K562 (cell line): Measurements from ENCODE around the gene KCNJ14. TPM values are rescaled to one million over a fixed set of nuclear protein-coding genes. Genes with fewer than 3 reads are reported as not detected.

ENCODE experiments used
- ATAC-seq: fragments of 200-7000 bp; cut with Tn5 transposase; 3 replicates; pipeline ENCODE4 v1.9.1; 2020; ENCODE audit warnings: moderate library complexity
- BruUV-seq: library from RNA; stranded (reverse); fragments of 400-500 nt; replicated peaks from 2 replicates; lab custom pipeline; 2021; lab: Mats Ljungman, UMichigan
- CTCF ChIA-PET: fragments of 300-600 bp; formaldehyde crosslinking; extraction: SDS; loops from one replicate; lab custom pipeline; 2021; ENCODE audit warnings: low intra/inter-chr PET ratio; lab: Yijun Ruan, JAX
- POLR2A ChIA-PET: fragments of 300-600, 350-650 bp; sonication (Branson Sonifier 250); formaldehyde crosslinking; extraction: SDS; loops from one replicate; lab custom pipeline; 2021; ENCODE audit warnings: antibody characterized with exemption, inconsistent platforms; lab: Yijun Ruan, JAX
- DNase-seq, 4 experiments: peaks; one replicate each; pipeline versions ENCODE4 v3.0.0 to v3.0.0-alpha.2; 2011 to 2018; ENCODE audit warnings: low spot score in 3 of 4, mixed read lengths in 3 of 4; ENCODE audit errors: extremely low read depth in 1 of 4
- FAIRE-seq: peaks from 2 replicates; lab custom pipeline; 2011; peaks lifted over from hg19 to GRCh38; lab: Jason Lieb, UNC
- H2AFZ ChIP-seq: 2 replicates; pipeline ENCODE4 v1.6.0; 2011; ENCODE audit warnings: low read depth, low read length, control low read depth, inconsistent platforms
- H3K27ac ChIP-seq: fragments of 200-600 bp; 3 replicates; pipeline ENCODE4 v1.8.0; 2011; ENCODE audit warnings: low read depth, mild to moderate bottlenecking, control low read depth, inconsistent platforms, low read length, moderate library complexity, mixed read lengths; ENCODE audit errors: extremely low read depth
- H3K27me3 ChIP-seq, 2 experiments: fragments of 300-600 bp in 1 of 2; 2 replicates in 1 of 2; 3 replicates in 1 of 2; pipeline versions ENCODE4 v1.6.0 to v1.8.0; 2011; ENCODE audit warnings: inconsistent platforms in 2 of 2, low read length in 2 of 2, mild to moderate bottlenecking in 1 of 2, mixed read lengths in 1 of 2, moderate library complexity in 1 of 2; ENCODE audit not compliant: control insufficient read depth in 2 of 2, insufficient read depth in 2 of 2
- H3K36me3 ChIP-seq: fragments of 300-600 bp; 3 replicates; pipeline ENCODE4 v1.8.0; 2011; ENCODE audit warnings: mild to moderate bottlenecking, low read length, inconsistent platforms; ENCODE audit not compliant: control insufficient read depth, insufficient read depth
- H3K4me1 ChIP-seq, 2 experiments: fragments of 200-600 bp in 1 of 2; replicated peaks in 1 of 2; 2 replicates in 1 of 2; 3 replicates in 1 of 2; pipeline versions ENCODE4 v1.5.1 to v1.8.0; 2011; ENCODE audit warnings: inconsistent platforms in 2 of 2, low read length in 2 of 2, mild to moderate bottlenecking in 1 of 2, mixed read lengths in 1 of 2, moderate library complexity in 1 of 2; ENCODE audit not compliant: control insufficient read depth in 2 of 2, insufficient read depth in 2 of 2
- H3K4me2 ChIP-seq: 2 replicates; pipeline ENCODE4 v1.6.1; 2011; ENCODE audit warnings: low read length, control low read depth, inconsistent platforms, mixed read lengths; ENCODE audit not compliant: insufficient read depth
- H3K4me3 ChIP-seq: fragments of 200-600 bp; sonication (generic), shearing (Covaris generic); 2 replicates; pipeline ENCODE4 v1.5.1; 2016; ENCODE audit warnings: control low read depth, inconsistent platforms
- H3K79me2 ChIP-seq: fragments of 200-600 bp; 3 replicates; pipeline ENCODE4 v1.8.0; 2011; ENCODE audit warnings: low read length, inconsistent platforms; ENCODE audit not compliant: control insufficient read depth, insufficient read depth
- H3K9ac ChIP-seq, 2 experiments: 2 replicates each; pipeline versions ENCODE4 v1.6.0 to v1.6.1; 2011; ENCODE audit warnings: low read depth in 2 of 2, low read length in 2 of 2, control low read depth in 1 of 2, inconsistent platforms in 1 of 2, mild to moderate bottlenecking in 1 of 2, mixed read lengths in 1 of 2; ENCODE audit not compliant: insufficient read depth in 1 of 2
- H3K9me1 ChIP-seq: one replicate; pipeline ENCODE4 v1.6.0; 2011; ENCODE audit warnings: inconsistent platforms, mild to moderate bottlenecking, low read length, moderate library complexity; ENCODE audit not compliant: control insufficient read depth, insufficient read depth
- H3K9me3 ChIP-seq: replicated peaks from 2 replicates; pipeline ENCODE4 v1.5.1; 2011; ENCODE audit warnings: low read depth, low read length, inconsistent platforms; ENCODE audit not compliant: control insufficient read depth, insufficient read depth
- H4K20me1 ChIP-seq: replicated peaks from 2 replicates; pipeline ENCODE4 v1.6.1; 2011; ENCODE audit warnings: low read length, inconsistent platforms, mixed read lengths; ENCODE audit not compliant: control insufficient read depth, insufficient read depth
- ATF1 ChIP-seq, 2 experiments: fragments of 450-650 bp in 1 of 2; IDR thresholded peaks; 2 replicates each; pipeline ENCODE4 v1.6.1; 2016; ENCODE audit warnings: missing compliant biosample characterization in 1 of 2, missing genetic modification characterization in 1 of 2
- BRCA1 ChIP-seq, 2 experiments: fragments of 450-650 bp in 1 of 2; sonication (generic) in 1 of 2; formaldehyde crosslinking in 1 of 2; IDR thresholded peaks; 2 replicates each; pipeline versions ENCODE4 v1.5.0 to v1.6.1; 2017 to 2020; ENCODE audit warnings: mild to moderate bottlenecking in 1 of 2, missing genetic modification reagents in 1 of 2
- NFRKB ChIP-seq: fragments of 450-650 bp; IDR thresholded peaks from 2 replicates; pipeline ENCODE4 v1.6.1; 2016; ENCODE audit warnings: low read depth
- PHB2 ChIP-seq: fragments of 450-650 bp; IDR thresholded peaks from 2 replicates; pipeline ENCODE4 v1.6.1; 2017; ENCODE audit warnings: low read depth
- SAFB ChIP-seq: fragments of 200-400 bp; formaldehyde crosslinking; IDR thresholded peaks from 2 replicates; pipeline ENCODE4 v1.6.1; 2017; ENCODE audit warnings: low read depth, low read length, borderline replicate concordance
- SIN3A ChIP-seq, 2 experiments: fragments of 150-350 bp in 1 of 2; IDR thresholded peaks; 2 replicates each; pipeline ENCODE4 v1.6.1; 2011 to 2016; ENCODE audit warnings: borderline replicate concordance in 2 of 2, low read depth in 2 of 2, low read length in 2 of 2, mild to moderate bottlenecking in 2 of 2, moderate library complexity in 2 of 2; ENCODE audit not compliant: control insufficient read depth in 1 of 2
- ZNF318 ChIP-seq, 2 experiments: fragments of 450-650 bp; IDR thresholded peaks; 2 replicates each; pipeline ENCODE4 v1.6.1; 2016; ENCODE audit warnings: mild to moderate bottlenecking in 2 of 2, borderline replicate concordance in 1 of 2, low read depth in 1 of 2, moderate library complexity in 1 of 2
- WGBS: fragments of 100-300 bp; shearing (Covaris generic); methylation state at CpG from one replicate; pipeline ENCODE4 v1.1.6; 2016; ENCODE audit warnings: low coverage, mixed read lengths; ENCODE audit not compliant: insufficient coverage; ENCODE audit errors: missing lambda C conversion rate; 5-methylcytosine and 5-hydroxymethylcytosine counted together
- in situ Hi-C: fragments of 300-500 bp; cut with MboI; formaldehyde crosslinking; loops from 4 replicates; pipeline ENCODE4 v1.15.0; 2018; ENCODE audit warnings: inconsistent platforms, mixed read lengths
- intact Hi-C: fragments of 100-400 bp; cut with micrococcal nuclease; formaldehyde crosslinking; loops from 2 replicates; pipeline ENCODE4 v1.14.2; 2022
- polyA plus RNA-seq, 8 experiments: library from polyadenylated mRNA; depleted of rRNA in 4 of 8; stranded (reverse) in 5 of 8; unstranded in 3 of 8; fragments of >200 nt; fragmentation: Nextera tagmentation in 2 of 8; fragmentation: Illumina TruSeq in 1 of 8; extraction: Ambion mirVana in 2 of 8; extraction: Trizol in 1 of 8; gene quantifications; 2 replicates each; pipeline versions ENCODE4 v1.2.1 to v1.2.3, GENCODE V29; 2011 to 2014; ENCODE audit warnings: inconsistent platforms in 1 of 8, missing spikeins in 1 of 8
- total RNA-seq, 7 experiments: library from RNA; depleted of rRNA in 6 of 7; stranded (reverse); fragments of >200 nt in 6 of 7; fragmentation: Illumina TruSeq in 2 of 7; extraction: Trizol in 2 of 7; gene quantifications; 2 replicates each; pipeline versions ENCODE4 v1.2.1 to v1.2.3, GENCODE V29; 2011 to 2021; ENCODE audit warnings: low replicate concordance in 1 of 7
- TF ChIP-seq, protein P1 (sequence below): fragments of 450-650 bp; IDR thresholded peaks from 2 replicates; pipeline ENCODE4 v1.6.1; 2018; ENCODE audit warnings: mild to moderate bottlenecking, low read depth; ENCODE audit not compliant: partially characterized antibody

The KCNJ14 gene
- total and polyA plus RNA-seq, 9 of the 15 experiments (the other 6 are each of a cell fraction or from before 2014, with no cell fraction given): 0.15 to 1.6 (median 0.49) TPM

DNA sequence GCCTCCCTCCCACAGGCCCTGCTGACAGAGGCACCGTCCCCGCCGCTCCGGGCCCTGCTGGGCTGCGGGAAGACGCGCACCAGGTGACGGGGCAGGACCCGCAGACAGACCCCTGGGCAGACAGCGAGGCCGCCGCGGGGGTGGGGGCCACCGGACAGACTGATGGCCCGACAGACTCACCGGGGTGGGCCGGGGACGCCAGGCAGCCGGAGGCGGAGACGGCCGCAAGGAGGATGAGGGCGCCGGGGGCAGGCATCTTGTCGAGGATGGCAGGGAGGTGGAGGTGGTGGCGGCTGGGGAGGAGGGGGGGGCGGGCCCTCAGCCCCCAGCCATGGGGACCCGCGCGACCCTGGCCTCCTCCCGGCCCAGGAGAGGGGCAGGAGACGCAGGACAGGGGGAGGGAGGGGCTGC is 56.0 kb downstream of the KCNJ14 start (continued):
- TF ChIP-seq, protein P1, sequence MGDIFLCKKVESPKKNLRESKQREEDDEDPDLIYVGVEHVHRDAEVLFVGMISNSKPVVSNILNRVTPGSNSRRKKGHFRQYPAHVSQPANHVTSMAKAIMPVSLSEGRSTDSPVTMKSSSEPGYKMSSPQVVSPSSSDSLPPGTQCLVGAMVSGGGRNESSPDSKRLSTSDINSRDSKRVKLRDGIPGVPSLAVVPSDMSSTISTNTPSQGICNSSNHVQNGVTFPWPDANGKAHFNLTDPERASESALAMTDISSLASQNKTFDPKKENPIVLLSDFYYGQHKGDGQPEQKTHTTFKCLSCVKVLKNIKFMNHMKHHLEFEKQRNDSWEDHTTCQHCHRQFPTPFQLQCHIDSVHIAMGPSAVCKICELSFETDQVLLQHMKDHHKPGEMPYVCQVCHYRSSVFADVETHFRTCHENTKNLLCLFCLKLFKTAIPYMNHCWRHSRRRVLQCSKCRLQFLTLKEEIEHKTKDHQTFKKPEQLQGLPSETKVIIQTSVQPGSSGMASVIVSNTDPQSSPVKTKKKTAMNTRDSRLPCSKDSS: no peak
- no peak for TF ChIP-seq SIN3A (IDR thresholded peaks at IDR 0.05; ENCODE audit: borderline replicate concordance in 2 of 2, control insufficient read depth in 1 of 2, low read depth in 2 of 2, low read length in 2 of 2)
- no peak for TF ChIP-seq NFRKB
- TF ChIP-seq PHB2: no peak
- TF ChIP-seq BRCA1 (IDR thresholded peaks at IDR 0.05): no peak
- TF ChIP-seq BRCA1 (CRISPR knock-in tag; IDR thresholded peaks at IDR 0.05): no peak

DNA sequence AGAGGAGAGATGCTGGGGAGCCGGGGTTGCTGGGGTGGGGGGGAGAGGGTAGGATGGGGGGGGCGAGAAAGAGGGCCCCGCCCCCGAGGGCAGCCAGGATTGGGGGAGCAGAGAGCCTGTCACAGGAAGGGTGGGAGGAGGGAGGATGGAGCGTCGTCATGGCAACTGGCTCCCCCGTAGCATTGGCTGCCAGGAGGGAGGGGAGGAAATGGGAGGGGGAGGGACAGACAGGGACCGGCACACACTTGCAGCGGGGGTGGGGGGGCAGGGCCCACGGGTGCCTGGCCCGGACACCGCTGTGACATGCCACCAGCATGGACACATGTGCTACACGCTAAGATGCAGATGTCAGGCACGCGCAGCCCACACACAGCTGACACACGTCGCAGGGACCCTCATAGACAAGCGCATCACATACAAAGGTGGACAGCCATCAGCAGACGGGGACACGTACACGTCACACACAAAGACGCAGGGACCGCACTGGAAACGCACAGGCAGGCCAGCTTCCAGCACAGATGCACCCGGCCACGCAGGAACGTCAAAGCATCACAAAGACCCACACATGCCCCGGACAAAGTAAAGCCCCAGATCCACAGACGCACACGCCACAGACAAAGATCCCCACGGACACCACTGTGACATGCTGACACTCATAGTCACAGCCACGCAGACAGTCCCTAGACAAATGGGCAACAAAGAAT is 56.6 kb downstream of the KCNJ14 start, which contains the start of gene LMTK3:
LMTK3 (minus strand) TSS at position 36 of the 704 bp plus-strand sequence. CDS start 259 bp downstream, outside the sequence.
- DNase-seq (peak; percentile 75 to 88 (median 82)), ATAC-seq (peak; percentile 66), FAIRE-seq (no peak)
- H3K4me3 ChIP-seq: no peak within 1 kb of the TSS
- H3K79me2 ChIP-seq: no peaks in the 10 kb centered on the region
- peak within 1 kb of the TSS; percentile 33 for H3K4me2 ChIP-seq
- H3K27me3 ChIP-seq: peaks cover 7 to 30% of the 10 kb centered on the region in 2 experiments; a peak in 3 of 5 replicates
- H3K9ac ChIP-seq: peak within 1 kb of the TSS in 1 of 2 experiments; percentile 72; a peak in 1 of 4 replicates
- no peaks in the 10 kb centered on the region for H3K9me1 ChIP-seq
- peak within 1 kb of the TSS; percentile 46 for H2AFZ ChIP-seq
- in situ Hi-C loops (no loop called here), intact Hi-C loops (no loop called here)
- ChIA-PET POLR2A (interaction anchor here (0.9 kb wide), 1 partner anchor 12 kb away, joined by 3 read pairs; no protein-coding TSS in a partner anchor), CTCF (no interaction called here)
- peaks cover 0 to 43% of the 10 kb centered on the region in 2 experiments; a peak in 3 of 5 replicates for H3K4me1 ChIP-seq
- H4K20me1 ChIP-seq: peaks cover 8% of the 10 kb centered on the region; the same call in 1 of the 2 replicates
- BruUV-seq: no TSS peak
- no peaks in the 10 kb centered on the region for H3K36me3 ChIP-seq
- no peaks in the 10 kb centered on the region for H3K9me3 ChIP-seq
- WGBS: 7% methylated on average over 19 of the region's 32 CpGs
- H3K27ac ChIP-seq: no peak within 1 kb of the TSS; the same call in 2 of the 3 replicates
- TF ChIP-seq ZNF318 (IDR thresholded peaks at IDR 0.05; ENCODE audit: borderline replicate concordance in 1 of 2, low read depth in 1 of 2) (no peak), ATF1 (CRISPR knock-in tag; IDR thresholded peaks at IDR 0.05) (no peak), ATF1 (tag; IDR thresholded peaks at IDR 0.05) (peak; percentile 16; the same call in 1 of the 2 replicates), SAFB (peak; percentile 39; the same call in 1 of the 2 replicates)
